Measurements from ENCODE around the gene CYP11A1. TPM values are rescaled to one million over a fixed set of nuclear protein-coding genes. Genes with fewer than 3 reads are reported as not detected.

The CYP11A1 gene
- total and polyA plus RNA-seq, 10 of the 15 experiments (the other 5 are each of a cell fraction or from before 2014, with no cell fraction given) = 0.11 to 1.2 (median 0.23) TPM; not detected in 5

- TF ChIP-seq ZBTB11 (CRISPR knock-in tag; IDR thresholded peaks at IDR 0.05) = no peak
- TF ChIP-seq NFIC (IDR thresholded peaks at IDR 0.05; ENCODE audit: low read depth, low read length) = no peak
- TF ChIP-seq, protein P1, sequence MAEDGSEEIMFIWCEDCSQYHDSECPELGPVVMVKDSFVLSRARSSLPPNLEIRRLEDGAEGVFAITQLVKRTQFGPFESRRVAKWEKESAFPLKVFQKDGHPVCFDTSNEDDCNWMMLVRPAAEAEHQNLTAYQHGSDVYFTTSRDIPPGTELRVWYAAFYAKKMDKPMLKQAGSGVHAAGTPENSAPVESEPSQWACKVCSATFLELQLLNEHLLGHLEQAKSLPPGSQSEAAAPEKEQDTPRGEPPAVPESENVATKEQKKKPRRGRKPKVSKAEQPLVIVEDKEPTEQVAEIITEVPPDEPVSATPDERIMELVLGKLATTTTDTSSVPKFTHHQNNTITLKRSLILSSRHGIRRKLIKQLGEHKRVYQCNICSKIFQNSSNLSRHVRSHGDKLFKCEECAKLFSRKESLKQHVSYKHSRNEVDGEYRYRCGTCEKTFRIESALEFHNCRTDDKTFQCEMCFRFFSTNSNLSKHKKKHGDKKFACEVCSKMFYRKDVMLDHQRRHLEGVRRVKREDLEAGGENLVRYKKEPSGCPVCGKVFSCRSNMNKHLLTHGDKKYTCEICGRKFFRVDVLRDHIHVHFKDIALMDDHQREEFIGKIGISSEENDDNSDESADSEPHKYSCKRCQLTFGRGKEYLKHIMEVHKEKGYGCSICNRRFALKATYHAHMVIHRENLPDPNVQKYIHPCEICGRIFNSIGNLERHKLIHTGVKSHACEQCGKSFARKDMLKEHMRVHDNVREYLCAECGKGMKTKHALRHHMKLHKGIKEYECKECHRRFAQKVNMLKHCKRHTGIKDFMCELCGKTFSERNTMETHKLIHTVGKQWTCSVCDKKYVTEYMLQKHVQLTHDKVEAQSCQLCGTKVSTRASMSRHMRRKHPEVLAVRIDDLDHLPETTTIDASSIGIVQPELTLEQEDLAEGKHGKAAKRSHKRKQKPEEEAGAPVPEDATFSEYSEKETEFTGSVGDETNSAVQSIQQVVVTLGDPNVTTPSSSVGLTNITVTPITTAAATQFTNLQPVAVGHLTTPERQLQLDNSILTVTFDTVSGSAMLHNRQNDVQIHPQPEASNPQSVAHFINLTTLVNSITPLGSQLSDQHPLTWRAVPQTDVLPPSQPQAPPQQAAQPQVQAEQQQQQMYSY (CRISPR knock-in tag; IDR thresholded peaks at IDR 0.05) = no peak
- TF ChIP-seq, protein P2, sequence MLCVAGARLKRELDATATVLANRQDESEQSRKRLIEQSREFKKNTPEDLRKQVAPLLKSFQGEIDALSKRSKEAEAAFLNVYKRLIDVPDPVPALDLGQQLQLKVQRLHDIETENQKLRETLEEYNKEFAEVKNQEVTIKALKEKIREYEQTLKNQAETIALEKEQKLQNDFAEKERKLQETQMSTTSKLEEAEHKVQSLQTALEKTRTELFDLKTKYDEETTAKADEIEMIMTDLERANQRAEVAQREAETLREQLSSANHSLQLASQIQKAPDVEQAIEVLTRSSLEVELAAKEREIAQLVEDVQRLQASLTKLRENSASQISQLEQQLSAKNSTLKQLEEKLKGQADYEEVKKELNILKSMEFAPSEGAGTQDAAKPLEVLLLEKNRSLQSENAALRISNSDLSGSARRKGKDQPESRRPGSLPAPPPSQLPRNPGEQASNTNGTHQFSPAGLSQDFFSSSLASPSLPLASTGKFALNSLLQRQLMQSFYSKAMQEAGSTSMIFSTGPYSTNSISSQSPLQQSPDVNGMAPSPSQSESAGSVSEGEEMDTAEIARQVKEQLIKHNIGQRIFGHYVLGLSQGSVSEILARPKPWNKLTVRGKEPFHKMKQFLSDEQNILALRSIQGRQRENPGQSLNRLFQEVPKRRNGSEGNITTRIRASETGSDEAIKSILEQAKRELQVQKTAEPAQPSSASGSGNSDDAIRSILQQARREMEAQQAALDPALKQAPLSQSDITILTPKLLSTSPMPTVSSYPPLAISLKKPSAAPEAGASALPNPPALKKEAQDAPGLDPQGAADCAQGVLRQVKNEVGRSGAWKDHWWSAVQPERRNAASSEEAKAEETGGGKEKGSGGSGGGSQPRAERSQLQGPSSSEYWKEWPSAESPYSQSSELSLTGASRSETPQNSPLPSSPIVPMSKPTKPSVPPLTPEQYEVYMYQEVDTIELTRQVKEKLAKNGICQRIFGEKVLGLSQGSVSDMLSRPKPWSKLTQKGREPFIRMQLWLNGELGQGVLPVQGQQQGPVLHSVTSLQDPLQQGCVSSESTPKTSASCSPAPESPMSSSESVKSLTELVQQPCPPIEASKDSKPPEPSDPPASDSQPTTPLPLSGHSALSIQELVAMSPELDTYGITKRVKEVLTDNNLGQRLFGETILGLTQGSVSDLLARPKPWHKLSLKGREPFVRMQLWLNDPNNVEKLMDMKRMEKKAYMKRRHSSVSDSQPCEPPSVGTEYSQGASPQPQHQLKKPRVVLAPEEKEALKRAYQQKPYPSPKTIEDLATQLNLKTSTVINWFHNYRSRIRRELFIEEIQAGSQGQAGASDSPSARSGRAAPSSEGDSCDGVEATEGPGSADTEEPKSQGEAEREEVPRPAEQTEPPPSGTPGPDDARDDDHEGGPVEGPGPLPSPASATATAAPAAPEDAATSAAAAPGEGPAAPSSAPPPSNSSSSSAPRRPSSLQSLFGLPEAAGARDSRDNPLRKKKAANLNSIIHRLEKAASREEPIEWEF (IDR thresholded peaks at IDR 0.05; ENCODE audit: insufficient replicate concordance, low read depth, low read length) = no peak
- TF ChIP-seq, protein P3, sequence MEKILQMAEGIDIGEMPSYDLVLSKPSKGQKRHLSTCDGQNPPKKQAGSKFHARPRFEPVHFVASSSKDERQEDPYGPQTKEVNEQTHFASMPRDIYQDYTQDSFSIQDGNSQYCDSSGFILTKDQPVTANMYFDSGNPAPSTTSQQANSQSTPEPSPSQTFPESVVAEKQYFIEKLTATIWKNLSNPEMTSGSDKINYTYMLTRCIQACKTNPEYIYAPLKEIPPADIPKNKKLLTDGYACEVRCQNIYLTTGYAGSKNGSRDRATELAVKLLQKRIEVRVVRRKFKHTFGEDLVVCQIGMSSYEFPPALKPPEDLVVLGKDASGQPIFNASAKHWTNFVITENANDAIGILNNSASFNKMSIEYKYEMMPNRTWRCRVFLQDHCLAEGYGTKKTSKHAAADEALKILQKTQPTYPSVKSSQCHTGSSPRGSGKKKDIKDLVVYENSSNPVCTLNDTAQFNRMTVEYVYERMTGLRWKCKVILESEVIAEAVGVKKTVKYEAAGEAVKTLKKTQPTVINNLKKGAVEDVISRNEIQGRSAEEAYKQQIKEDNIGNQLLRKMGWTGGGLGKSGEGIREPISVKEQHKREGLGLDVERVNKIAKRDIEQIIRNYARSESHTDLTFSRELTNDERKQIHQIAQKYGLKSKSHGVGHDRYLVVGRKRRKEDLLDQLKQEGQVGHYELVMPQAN (conservative IDR thresholded peaks at IDR 0.05) = no peak
- no peak for TF ChIP-seq SMC3 (IDR thresholded peaks at IDR 0.05; ENCODE audit: borderline replicate concordance, low read length)
- TF ChIP-seq RELA (IDR thresholded peaks at IDR 0.05; ENCODE audit: borderline replicate concordance, partially characterized antibody) = no peak
- TF ChIP-seq SREBF2 (IDR thresholded peaks at IDR 0.05; ENCODE audit: low read length) = no peak
- TF ChIP-seq, protein P4, sequence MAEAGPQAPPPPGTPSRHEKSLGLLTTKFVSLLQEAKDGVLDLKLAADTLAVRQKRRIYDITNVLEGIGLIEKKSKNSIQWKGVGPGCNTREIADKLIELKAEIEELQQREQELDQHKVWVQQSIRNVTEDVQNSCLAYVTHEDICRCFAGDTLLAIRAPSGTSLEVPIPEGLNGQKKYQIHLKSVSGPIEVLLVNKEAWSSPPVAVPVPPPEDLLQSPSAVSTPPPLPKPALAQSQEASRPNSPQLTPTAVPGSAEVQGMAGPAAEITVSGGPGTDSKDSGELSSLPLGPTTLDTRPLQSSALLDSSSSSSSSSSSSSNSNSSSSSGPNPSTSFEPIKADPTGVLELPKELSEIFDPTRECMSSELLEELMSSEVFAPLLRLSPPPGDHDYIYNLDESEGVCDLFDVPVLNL (IDR thresholded peaks at IDR 0.05; ENCODE audit: low read depth, low read length) = no peak
These were observed 49.5 kb downstream of the CYP11A1 start (continued) for GRCh38 chr15:74317820-74318375.
